ENCODE data around the gene MAEL. TPM values are rescaled to one million over a fixed set of nuclear protein-coding genes. Genes with fewer than 3 reads are reported as not detected.
"Not testable (repeated sequence)": the region's sequence is repeated elsewhere in the genome, so short reads cannot be mapped to it uniquely, and the experiment has no call there.

MAEL gene
- total RNA-seq, 4 donors from 2014 or later, result not detected

DNA sequence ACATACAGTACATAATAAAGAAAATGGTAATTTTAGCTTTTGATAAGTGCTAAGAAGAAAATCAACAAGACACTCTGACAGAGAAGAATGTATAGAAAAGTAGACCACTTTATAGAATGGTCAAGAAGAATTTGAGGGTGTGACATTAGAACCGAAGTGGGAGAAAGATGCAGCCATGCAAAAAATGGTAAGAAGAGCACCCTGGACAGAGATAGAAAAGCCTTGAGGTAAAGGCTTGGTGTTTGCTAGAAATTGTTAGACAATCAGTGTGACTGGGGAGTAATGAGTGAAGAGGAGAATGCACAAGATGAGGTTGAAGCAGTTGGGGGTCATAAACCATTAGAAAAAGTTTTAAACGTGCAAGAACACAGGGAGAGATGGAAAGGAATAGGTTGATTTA, 23.5 kb downstream of the MAEL start:
- TF ChIP-seq, protein P1, sequence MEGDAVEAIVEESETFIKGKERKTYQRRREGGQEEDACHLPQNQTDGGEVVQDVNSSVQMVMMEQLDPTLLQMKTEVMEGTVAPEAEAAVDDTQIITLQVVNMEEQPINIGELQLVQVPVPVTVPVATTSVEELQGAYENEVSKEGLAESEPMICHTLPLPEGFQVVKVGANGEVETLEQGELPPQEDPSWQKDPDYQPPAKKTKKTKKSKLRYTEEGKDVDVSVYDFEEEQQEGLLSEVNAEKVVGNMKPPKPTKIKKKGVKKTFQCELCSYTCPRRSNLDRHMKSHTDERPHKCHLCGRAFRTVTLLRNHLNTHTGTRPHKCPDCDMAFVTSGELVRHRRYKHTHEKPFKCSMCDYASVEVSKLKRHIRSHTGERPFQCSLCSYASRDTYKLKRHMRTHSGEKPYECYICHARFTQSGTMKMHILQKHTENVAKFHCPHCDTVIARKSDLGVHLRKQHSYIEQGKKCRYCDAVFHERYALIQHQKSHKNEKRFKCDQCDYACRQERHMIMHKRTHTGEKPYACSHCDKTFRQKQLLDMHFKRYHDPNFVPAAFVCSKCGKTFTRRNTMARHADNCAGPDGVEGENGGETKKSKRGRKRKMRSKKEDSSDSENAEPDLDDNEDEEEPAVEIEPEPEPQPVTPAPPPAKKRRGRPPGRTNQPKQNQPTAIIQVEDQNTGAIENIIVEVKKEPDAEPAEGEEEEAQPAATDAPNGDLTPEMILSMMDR (IDR thresholded peaks at IDR 0.05), result no peak
- TF ChIP-seq POLR2A (IDR thresholded peaks at IDR 0.05), result no peak
- Histone ChIP-seq H3K9me3 (no peaks in the 10 kb centered on the region), H3K27me3 (no peaks in the 10 kb centered on the region), H3K4me3 (no peak overlapping the region), H3K4me1 (no peaks in the 10 kb centered on the region), H3K36me3 (no peaks in the 10 kb centered on the region), H3K27ac (no peak overlapping the region)
- no peak for DNase-seq
- intact Hi-C loops (cut with DNase I), result no loop called here
- 58 to 63% methylated on average over 2 of the region's 2 CpGs for WGBS, 2 donors

DNA sequence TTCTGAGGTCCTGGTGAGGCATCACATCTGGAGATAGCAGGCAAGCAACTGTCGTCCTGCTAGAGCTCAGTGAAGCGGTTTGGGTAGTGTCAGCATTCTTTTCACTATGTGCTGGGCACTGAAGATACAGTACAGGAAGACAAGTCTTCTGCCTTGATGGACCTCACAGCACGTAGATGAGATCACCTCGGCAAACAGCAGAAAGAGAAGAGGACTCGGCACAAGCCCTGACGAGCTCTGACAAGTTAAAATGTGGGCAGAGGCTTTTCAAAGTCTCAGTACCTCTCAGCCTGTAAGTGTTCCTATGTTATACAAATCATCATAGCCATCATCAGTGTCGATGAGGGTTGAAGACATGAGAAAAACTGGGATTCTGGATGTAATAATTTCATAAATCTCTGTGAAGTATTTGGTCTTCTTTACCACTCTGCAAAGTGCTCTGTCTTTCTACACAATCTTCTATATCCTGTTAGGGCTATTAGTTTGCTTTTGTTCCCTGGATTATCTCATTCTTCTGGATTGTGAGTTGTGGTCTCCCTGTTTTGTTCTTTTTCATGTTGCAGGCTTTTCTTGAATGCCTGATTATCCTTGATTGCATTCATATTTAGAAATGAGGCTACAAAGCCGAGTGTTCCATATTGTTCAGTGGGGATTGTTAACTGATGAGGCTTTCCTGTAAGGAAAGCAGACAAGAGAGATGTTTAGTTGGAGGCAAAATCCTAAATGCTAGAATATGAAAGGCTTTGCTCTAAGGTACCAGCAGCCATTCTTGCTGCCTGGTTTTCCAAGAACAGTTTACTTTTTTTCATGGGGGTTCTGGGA, 24.2 kb downstream of the MAEL start:
- DNase-seq, result no peak
- Histone ChIP-seq H3K27ac (no peak overlapping the region), H3K4me1 (no peaks in the 10 kb centered on the region), H3K9me3 (no peaks in the 10 kb centered on the region), H3K27me3 (no peaks in the 10 kb centered on the region), H3K36me3 (no peaks in the 10 kb centered on the region), H3K4me3 (no peak overlapping the region)
- intact Hi-C loops (cut with DNase I), result no loop called here
- WGBS, 2 donors, result 30 to 47% methylated on average over 7 to 8 of the region's 8 CpGs
- TF ChIP-seq, protein P1 (IDR thresholded peaks at IDR 0.05), result no peak
- TF ChIP-seq POLR2A (IDR thresholded peaks at IDR 0.05), result no peak

DNA sequence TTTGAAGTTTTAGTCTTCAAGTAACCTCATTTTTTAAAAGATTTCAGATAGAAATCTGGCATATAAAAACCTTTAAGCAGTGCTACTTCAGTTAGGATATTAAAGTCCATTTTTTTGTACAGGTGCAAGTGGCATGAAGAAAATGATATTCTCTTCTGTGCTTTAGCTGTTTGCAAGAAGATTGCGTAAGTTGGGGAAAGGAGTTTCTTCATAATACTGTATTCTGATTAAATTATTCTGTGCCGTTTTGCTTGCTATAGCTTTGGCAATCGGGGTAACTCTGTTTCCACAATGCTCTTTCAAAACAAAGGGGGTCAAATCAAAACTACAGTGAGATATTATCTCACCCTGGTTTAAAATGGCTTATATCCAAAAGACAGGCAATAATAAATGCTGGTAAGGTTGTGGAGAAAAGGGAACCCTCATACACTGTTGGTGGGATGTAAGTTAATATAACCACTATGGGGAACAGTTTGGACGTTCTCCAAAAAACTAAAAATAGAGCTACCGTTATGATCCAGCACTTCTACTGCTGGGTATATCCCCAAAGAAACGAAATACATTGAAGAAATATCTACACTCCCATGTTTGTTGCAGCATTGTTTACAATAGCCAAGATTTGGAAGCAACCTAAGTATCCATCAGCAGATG, 27.1 kb downstream of the MAEL start:
- Histone ChIP-seq H3K4me1 (no peaks in the 10 kb centered on the region), H3K9me3 (no peaks in the 10 kb centered on the region), H3K4me3 (no peak overlapping the region), H3K27ac (no peak overlapping the region), H3K36me3 (no peaks in the 10 kb centered on the region), H3K27me3 (no peaks in the 10 kb centered on the region)
- intact Hi-C loops (cut with DNase I), result no loop called here
- 45 to 56% methylated on average over 6 of the region's 6 CpGs for WGBS, 2 donors
- no peak for DNase-seq
- TF ChIP-seq POLR2A (IDR thresholded peaks at IDR 0.05), result no peak
- TF ChIP-seq, protein P1 (IDR thresholded peaks at IDR 0.05), result no peak

DNA sequence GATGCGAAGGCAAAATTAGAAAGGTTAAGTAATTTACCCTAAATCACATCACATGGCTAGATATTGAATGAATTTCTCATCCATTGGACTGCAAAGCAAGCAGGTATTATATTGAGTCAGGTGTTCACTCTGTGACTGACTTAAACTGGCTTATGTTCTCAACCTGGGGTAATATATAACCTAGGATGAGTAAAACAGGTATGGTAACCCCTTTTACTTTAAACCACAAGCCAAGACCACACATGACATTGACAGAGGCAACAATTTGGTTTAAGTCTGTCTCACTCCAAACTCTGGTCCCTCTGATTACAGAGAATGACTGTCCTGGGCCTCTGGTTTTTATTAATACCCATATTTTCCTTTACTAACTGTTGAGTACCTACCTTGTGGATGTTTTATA, 33.3 kb downstream of the MAEL start:
- Histone ChIP-seq H3K4me1 (no peaks in the 10 kb centered on the region), H3K36me3 (no peaks in the 10 kb centered on the region), H3K27ac (no peak overlapping the region), H3K9me3 (no peaks in the 10 kb centered on the region), H3K27me3 (peaks cover 0 to 21% (median 0%) of the 10 kb centered on the region in 4 donors), H3K4me3 (no peak overlapping the region)
- WGBS, 2 donors, result 100% methylated on average over 1 of the region's 1 CpG
- intact Hi-C loops (cut with DNase I), result no loop called here
- DNase-seq, result no peak
- TF ChIP-seq, protein P1 (IDR thresholded peaks at IDR 0.05), result no peak
- TF ChIP-seq POLR2A (IDR thresholded peaks at IDR 0.05), result no peak

DNA sequence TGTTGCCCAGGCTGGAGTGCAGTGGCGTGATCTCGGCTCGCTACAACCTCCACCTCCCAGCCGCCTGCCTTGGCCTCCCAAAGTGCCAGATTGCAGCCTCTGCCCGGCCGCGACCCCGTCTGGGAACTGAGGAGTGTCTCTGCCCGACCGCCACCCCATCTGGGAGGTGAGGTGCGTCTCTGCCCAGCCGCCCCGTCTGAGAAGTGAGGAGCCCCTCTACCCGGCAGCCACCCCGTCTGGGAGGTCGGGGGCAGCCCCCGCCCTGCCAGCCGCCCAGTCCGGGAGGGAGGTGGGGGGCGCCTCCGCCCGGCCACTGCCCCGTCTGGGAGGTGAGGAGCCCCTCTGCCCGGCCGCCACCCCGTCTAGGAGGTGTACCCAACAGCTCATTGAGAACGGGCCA, 40.5 kb downstream of the MAEL start:
- DNase-seq; H3K9me3 ChIP-seq; H3K4me1 ChIP-seq; intact Hi-C loops (cut with DNase I); H3K36me3 ChIP-seq; H3K4me3 ChIP-seq; H3K27ac ChIP-seq: not testable (repeated sequence)
- no CpG with 5 or more reads among the region's 27 CpGs for WGBS, 2 donors
- H3K27me3 ChIP-seq, result peaks cover 0 to 49% (median 0%) of the 10 kb centered on the region in 4 donors
